HG02885 (cell line): Measurements from ENCODE around the gene IL1RAPL2.
"Not testable (repeated sequence)": the region's sequence is repeated elsewhere in the genome, so short reads cannot be mapped to it uniquely, and the experiment has no call there.

Source experiments
- ATAC-seq: cut with Tn5 transposase; IDR thresholded peaks from one replicate; pipeline ENCODE4 v1.9.1; 2021; ENCODE audit warnings: mild to moderate bottlenecking; ENCODE audit not compliant: unreplicated experiment, poor library complexity

The IL1RAPL2 gene

GRCh38 chrX:105745863-105746262 is 1179.9 kb downstream of the IL1RAPL2 start:
- no peak for ATAC-seq

DNA sequence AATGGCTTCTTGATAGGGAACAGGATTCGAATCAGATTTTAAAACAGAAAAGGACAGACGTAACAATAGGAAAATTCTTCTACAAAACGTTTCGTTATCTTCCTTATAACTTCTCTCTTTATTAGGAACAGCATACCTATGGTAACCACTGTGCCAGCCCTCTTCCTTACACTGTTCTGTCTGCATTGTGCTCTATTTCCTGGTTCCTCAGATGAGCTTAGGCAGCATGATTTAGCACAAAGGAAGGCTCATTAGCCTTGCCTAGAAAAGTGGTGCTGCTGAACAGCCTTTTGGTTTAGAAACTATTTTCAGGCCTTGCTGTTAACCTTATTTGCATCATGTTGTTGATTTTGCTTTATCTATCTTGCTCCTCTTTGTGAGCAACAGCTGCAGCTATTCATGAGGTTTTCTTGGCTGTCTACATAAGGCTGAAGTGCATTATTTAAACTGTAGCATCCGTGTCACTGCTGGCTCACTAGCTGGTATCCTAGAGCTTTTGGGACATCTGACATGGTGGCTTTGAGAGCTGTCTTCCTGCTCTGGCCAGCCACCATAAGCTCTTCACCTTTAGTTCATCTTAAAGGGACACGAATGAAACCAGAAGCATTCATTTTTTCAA is 1186.4 kb downstream of the IL1RAPL2 start:
- no peak for ATAC-seq

DNA sequence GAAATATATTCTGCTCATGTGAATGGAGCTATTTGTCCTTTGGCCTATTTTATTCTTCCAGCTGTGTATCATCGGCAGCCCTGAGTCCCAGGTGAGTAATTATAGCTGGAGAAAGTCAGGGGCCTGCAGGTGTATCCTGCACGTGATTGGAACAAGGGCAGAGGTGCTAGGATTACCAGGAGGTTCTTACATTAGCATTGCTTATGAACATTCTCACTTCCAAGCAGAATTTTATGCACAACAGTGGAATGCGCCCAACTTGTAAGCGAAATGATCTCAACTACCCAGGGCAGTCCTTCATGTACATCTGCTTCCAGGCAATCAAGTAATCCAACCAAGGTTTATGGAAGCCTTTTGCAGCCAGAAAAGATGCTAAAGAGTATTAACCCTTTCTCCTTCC is 1187.4 kb downstream of the IL1RAPL2 start:
- ATAC-seq: no peak

- no peak for ATAC-seq
These were observed 1188.4 kb downstream of the IL1RAPL2 start for GRCh38 chrX:105754286-105754964.

DNA sequence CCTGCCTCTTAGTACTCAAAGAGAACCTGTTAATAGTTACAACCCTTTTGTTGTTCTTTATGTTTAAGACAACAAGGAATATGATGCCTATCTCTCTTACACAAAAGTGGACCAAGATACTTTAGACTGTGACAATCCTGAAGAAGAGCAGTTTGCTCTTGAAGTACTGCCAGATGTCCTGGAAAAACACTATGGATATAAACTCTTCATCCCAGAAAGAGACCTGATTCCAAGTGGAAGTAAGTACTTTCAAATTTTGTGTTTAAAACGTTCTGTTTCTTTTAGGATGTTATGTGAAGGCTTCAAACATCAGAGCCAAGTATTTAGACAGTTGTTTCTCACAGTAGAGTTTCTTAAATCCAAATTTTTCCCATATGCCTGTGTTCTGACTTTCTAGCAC is 1189.1 kb downstream of the IL1RAPL2 start:
- ATAC-seq: no peak

GRCh38 chrX:105758754-105759153 is 1192.8 kb downstream of the IL1RAPL2 start:
- ATAC-seq: no peak

DNA sequence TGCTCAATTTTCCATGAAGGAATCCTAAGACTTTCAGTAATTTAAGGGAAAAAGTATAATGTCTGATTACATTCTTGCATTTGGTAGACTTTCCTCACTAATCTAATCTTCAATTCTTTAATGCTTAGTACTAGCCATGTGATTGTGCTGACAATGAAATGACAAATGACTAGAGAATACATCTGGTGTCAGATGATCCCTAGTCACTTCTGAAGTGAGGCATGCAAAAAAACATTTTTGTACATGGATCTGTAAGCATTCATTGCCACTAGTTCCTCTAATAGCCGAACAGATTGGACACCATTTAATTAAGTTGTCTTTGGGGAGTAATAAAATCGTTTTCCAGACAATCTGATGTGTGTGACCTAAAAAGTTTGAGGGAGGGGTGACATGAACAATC is 1193.6 kb downstream of the IL1RAPL2 start:
- no peak for ATAC-seq

GRCh38 chrX:105765691-105766090 is 1199.7 kb downstream of the IL1RAPL2 start:
- ATAC-seq: no peak

DNA sequence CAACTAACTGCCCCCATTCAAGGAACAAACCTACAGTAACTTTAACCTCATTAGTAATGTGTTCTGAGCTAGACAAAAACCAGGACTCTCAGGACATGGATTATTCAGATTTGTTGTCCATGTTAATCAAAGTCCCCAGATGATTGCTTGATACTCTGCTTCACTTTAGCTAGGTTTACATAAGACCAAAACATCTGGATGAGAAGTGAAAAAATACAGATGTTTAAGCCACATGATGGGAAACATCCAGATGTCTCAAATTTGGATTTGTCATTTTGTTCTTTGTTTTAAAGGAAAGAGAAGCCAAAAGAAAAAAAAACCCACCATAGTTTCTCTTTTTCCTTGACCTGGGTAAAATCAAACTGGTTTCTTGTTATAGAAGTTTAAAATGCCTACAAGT is 1207.8 kb downstream of the IL1RAPL2 start:
- ATAC-seq: no peak

DNA sequence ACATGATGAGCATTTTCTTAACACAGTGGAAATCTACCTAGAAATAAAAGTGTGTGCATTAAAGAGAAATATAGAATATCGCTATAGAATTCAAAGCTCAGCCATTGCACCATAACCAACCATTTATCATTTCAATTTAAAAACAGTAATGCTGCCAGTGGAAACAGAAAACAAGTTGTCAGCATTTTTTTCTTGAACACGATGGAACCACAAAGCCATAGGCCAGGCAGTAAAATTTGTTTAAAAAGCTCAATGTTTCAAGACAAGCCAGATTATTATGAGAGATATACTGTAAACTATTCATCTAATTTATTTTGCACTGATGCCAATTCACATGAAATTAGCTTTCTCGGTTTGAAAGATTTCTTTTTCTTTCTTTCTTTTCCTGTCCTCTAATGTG is 1209.7 kb downstream of the IL1RAPL2 start:
- no peak for ATAC-seq

DNA sequence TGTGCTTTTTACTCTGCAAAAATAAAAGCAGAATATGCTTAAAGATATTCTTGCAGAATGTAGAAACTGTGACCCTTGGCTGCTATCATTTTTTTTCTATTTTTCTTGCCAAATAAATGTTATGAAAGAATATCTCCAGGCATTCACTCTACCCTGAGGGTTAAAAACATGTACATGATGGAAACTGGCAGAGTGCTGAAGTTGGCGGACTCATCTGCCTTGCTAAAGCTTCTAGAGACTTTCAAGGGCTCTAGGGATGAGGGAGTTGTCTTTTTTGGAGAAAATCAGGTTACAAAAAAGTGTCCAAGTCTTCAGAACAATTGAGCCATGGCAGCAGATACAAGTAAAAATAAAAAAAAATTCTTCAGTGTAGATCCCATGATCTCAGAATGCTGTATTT is 1215.8 kb downstream of the IL1RAPL2 start:
- ATAC-seq: no peak

GRCh38 chrX:105796877-105797276 is 1230.9 kb downstream of the IL1RAPL2 start:
- ATAC-seq: not testable (repeated sequence)

DNA sequence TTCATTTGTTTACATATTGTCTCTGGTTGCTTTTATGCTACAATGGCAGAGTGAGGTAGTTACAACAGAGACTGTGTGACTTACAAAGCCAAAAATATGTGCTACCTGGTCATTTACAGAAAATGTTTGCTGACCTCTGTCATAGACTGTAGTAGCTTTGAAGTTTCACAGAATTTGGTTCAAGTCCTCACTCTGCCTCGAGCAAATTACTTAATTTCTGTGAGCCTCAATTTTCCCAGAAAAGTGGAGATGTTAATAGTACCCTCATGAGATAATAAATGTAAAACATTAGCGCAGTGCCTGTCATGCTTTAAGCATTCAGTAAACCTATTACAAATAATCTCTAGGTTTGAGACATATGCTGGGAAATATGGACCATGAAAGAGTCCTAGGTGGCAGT is 1237.9 kb downstream of the IL1RAPL2 start:
- no peak for ATAC-seq

- not testable (repeated sequence) for ATAC-seq
These were observed 1239.7 kb downstream of the IL1RAPL2 start for GRCh38 chrX:105805655-105806054.

- no peak for ATAC-seq
These were observed 1250.5 kb downstream of the IL1RAPL2 start for GRCh38 chrX:105816517-105816916.
